GM12878 (cell line): ENCODE measurements around the gene SLC1A2. TPM values are rescaled to one million over a fixed set of nuclear protein-coding genes. Genes with fewer than 3 reads are reported as not detected.

Source experiments
- ATAC-seq: fragments of 200-7000 bp; cut with Tn5 transposase; 3 replicates; pipeline ENCODE4 v1.9.1; 2020; ENCODE audit warnings: mild to moderate bottlenecking, moderate library complexity
- BruUV-seq: library from RNA; stranded (reverse); fragments of 400-500 nt; replicated peaks from 2 replicates; lab custom pipeline; 2021; lab: Mats Ljungman, UMichigan
- CTCF ChIA-PET: fragments of 300-600 bp; sonication (Branson Sonifier 250); formaldehyde crosslinking; extraction: SDS; loops from one replicate; lab custom pipeline; 2021; ENCODE audit warnings: inconsistent platforms; lab: Yijun Ruan, JAX
- POLR2A ChIA-PET: fragments of 350-600 bp; formaldehyde crosslinking; extraction: SDS; loops from one replicate; lab custom pipeline; 2021; ENCODE audit warnings: inconsistent platforms; lab: Charles Lee
- RAD21 ChIA-PET: fragments of 300-600 bp; sonication (Branson Sonifier 250); formaldehyde crosslinking; loops from one replicate; lab custom pipeline; 2023; ENCODE audit warnings: antibody characterized with exemption; ENCODE audit not compliant: unreplicated experiment; lab: Charles Lee
- SMC1A ChIA-PET: fragments of 300-600 bp; sonication (Branson Sonifier 250); formaldehyde crosslinking; loops from one replicate; lab custom pipeline; 2023; ENCODE audit not compliant: unreplicated experiment, uncharacterized antibody; lab: Charles Lee
- DNase-seq: peaks from one replicate; pipeline ENCODE4 v3.0.0-alpha.2; 2011; ENCODE audit warnings: low read depth, low spot score
- FAIRE-seq: peaks from 3 replicates; lab custom pipeline; 2011; peaks lifted over from hg19 to GRCh38; lab: Jason Lieb, UNC
- H2AFZ ChIP-seq: 2 replicates; pipeline ENCODE4 v1.6.0; 2011; ENCODE audit warnings: low read depth, low read length, control low read depth; ENCODE audit not compliant: control insufficient read depth
- H3K27ac ChIP-seq: 2 replicates; pipeline ENCODE4 v1.5.1; 2011; ENCODE audit warnings: control low read depth; ENCODE audit not compliant: control insufficient read depth, insufficient read depth
- H3K27me3 ChIP-seq, 2 experiments: replicated peaks in 1 of 2; 2 replicates each; pipeline versions ENCODE4 v1.6.0 to v1.6.1; 2011; ENCODE audit warnings: low read length in 1 of 2; ENCODE audit not compliant: control insufficient read depth in 2 of 2, insufficient read depth in 2 of 2
- H3K36me3 ChIP-seq, 2 experiments: 2 replicates each; pipeline ENCODE4 v1.5.1; 2011; ENCODE audit warnings: low read length in 1 of 2; ENCODE audit not compliant: control insufficient read depth in 2 of 2, insufficient read depth in 2 of 2
- H3K4me1 ChIP-seq: 2 replicates; pipeline ENCODE4 v1.6.1; 2011; ENCODE audit warnings: mild to moderate bottlenecking, low read length, moderate library complexity, mixed read lengths; ENCODE audit not compliant: control insufficient read depth, insufficient read depth
- H3K4me2 ChIP-seq: 2 replicates; pipeline ENCODE4 v1.6.0; 2011; ENCODE audit warnings: control low read depth; ENCODE audit not compliant: control insufficient read depth, insufficient read depth
- H3K4me3 ChIP-seq: fragments of 200-600 bp; sonication (generic); 2 replicates; pipeline ENCODE4 v1.5.1; 2016
- H3K79me2 ChIP-seq: 2 replicates; pipeline ENCODE4 v1.6.0; 2011; ENCODE audit warnings: low read length; ENCODE audit not compliant: control insufficient read depth, insufficient read depth
- H3K9ac ChIP-seq: 2 replicates; pipeline ENCODE4 v1.8.0; 2011; ENCODE audit warnings: low read length, control low read depth, mixed read lengths; ENCODE audit not compliant: control insufficient read depth, insufficient read depth
- H3K9me3 ChIP-seq: replicated peaks from 3 replicates; pipeline ENCODE4 v1.5.1; 2011; ENCODE audit warnings: mild to moderate bottlenecking, low read length; ENCODE audit not compliant: control insufficient read depth, insufficient read depth
- H4K20me1 ChIP-seq: 2 replicates; pipeline ENCODE4 v1.6.0; 2011; ENCODE audit not compliant: control insufficient read depth, insufficient read depth
- ETV6 ChIP-seq, 2 experiments: fragments of 450-650 bp in 1 of 2; IDR thresholded peaks in 1 of 2; conservative IDR thresholded peaks in 1 of 2; 2 replicates each; pipeline ENCODE4 v1.6.1; 2014; ENCODE audit warnings: antibody characterized with exemption in 1 of 2, borderline replicate concordance in 1 of 2, low read depth in 1 of 2, mild to moderate bottlenecking in 1 of 2, moderate library complexity in 1 of 2
- GABPA ChIP-seq: IDR thresholded peaks from 2 replicates; pipeline ENCODE4 v1.6.1; 2014; ENCODE audit warnings: antibody characterized with exemption, low read depth, mild to moderate bottlenecking, inconsistent platforms
- HCFC1 ChIP-seq: fragments of 150-350 bp; IDR thresholded peaks from 2 replicates; pipeline ENCODE4 v1.6.1; 2014; ENCODE audit warnings: low read length
- HDAC6 ChIP-seq: fragments of 200-600 bp; sonication (generic); IDR thresholded peaks from one replicate; pipeline ENCODE4 v1.8.0; 2017; ENCODE audit warnings: antibody characterized with exemption; ENCODE audit not compliant: unreplicated experiment
- KAT2A ChIP-seq: conservative IDR thresholded peaks from 2 replicates; pipeline ENCODE4 v1.6.1; 2011; ENCODE audit warnings: low read depth, low read length; ENCODE audit not compliant: control insufficient read depth
- MTA2 ChIP-seq: fragments of 450-650 bp; IDR thresholded peaks from 2 replicates; pipeline ENCODE4 v1.6.1; 2016; ENCODE audit warnings: low read depth, mild to moderate bottlenecking, moderate library complexity
- MXI1 ChIP-seq: fragments of 150-350 bp; IDR thresholded peaks from 2 replicates; pipeline ENCODE4 v1.6.1; 2011; ENCODE audit warnings: low read depth, mild to moderate bottlenecking, inconsistent platforms, low read length, improper control_type of control experiment
- MYB ChIP-seq: fragments of 150-350 bp; IDR thresholded peaks from 2 replicates; pipeline ENCODE4 v1.6.1; 2014; ENCODE audit warnings: mild to moderate bottlenecking, low read depth, low read length, borderline replicate concordance
- NR2F1 ChIP-seq: fragments of 450-650 bp; conservative IDR thresholded peaks from 2 replicates; pipeline ENCODE4 v1.6.1; 2017; ENCODE audit warnings: mild to moderate bottlenecking
- STAT3 ChIP-seq: IDR thresholded peaks from 2 replicates; pipeline ENCODE4 v1.6.1; 2011; ENCODE audit warnings: low read depth, low read length, improper control_type of control experiment
- TCF12 ChIP-seq: IDR thresholded peaks from 2 replicates; pipeline ENCODE4 v1.6.1; 2011; ENCODE audit warnings: low read depth, mild to moderate bottlenecking, low read length
- WGBS: methylation state at CpG from one replicate; pipeline ENCODE4 v1.1.6; 2016; ENCODE audit warnings: low lambda C conversion rate; ENCODE audit not compliant: insufficient replicate concordance, insufficient coverage; ENCODE audit errors: missing lambda C conversion rate; 5-methylcytosine and 5-hydroxymethylcytosine counted together
- in situ Hi-C: fragments of 300-500 bp; cut with MboI; formaldehyde crosslinking; loops from 9 replicates; pipeline ENCODE4 v1.14.3; 2018; ENCODE audit warnings: mixed read lengths
- intact Hi-C: fragments of 100-400 bp; cut with micrococcal nuclease; formaldehyde crosslinking; loops from one replicate; pipeline ENCODE4 v1.14.2; 2022; ENCODE audit not compliant: unreplicated experiment
- polyA plus RNA-seq, 11 experiments: library from polyadenylated mRNA; depleted of rRNA in 4 of 11; unstranded in 6 of 11; stranded (reverse) in 5 of 11; fragments of >200 nt; fragmentation: Nextera tagmentation in 4 of 11; fragmentation: Illumina TruSeq in 1 of 11; extraction: Ambion mirVana in 4 of 11; extraction: Trizol in 1 of 11; gene quantifications; 1 replicate in 1 of 11; 2 replicates in 10 of 11; pipeline versions ENCODE4 v1.2.1 to v1.2.3, GENCODE V29; 2011 to 2016; ENCODE audit warnings: inconsistent platforms in 2 of 11, missing spikeins in 2 of 11, low read depth in 1 of 11
- total RNA-seq, 4 experiments: library from RNA; depleted of rRNA in 3 of 4; stranded (reverse); fragments of >200 nt in 3 of 4; fragmentation: Illumina TruSeq in 1 of 4; extraction: Trizol in 1 of 4; gene quantifications; 2 replicates each; pipeline versions ENCODE4 v1.2.1 to v1.2.3, GENCODE V29; 2013 to 2021
- TF ChIP-seq, protein P1 (sequence below): fragments of 450-650 bp; IDR thresholded peaks from 2 replicates; pipeline ENCODE4 v1.6.1; 2017; ENCODE audit warnings: antibody characterized with exemption, mild to moderate bottlenecking, moderate library complexity
- TF ChIP-seq, protein P2 (sequence below): fragments of 450-650 bp; IDR thresholded peaks from 2 replicates; pipeline ENCODE4 v1.6.1; 2017; ENCODE audit warnings: mild to moderate bottlenecking, moderate library complexity
- TF ChIP-seq, protein P3 (sequence below): fragments of 450-650 bp; IDR thresholded peaks from 2 replicates; pipeline ENCODE4 v1.6.1; 2016; ENCODE audit warnings: mild to moderate bottlenecking

The SLC1A2 gene
- total and polyA plus RNA-seq, 10 of the 15 experiments (the other 5 are each of a cell fraction or from before 2014, with no cell fraction given), result 0.01 to 0.84 (median 0.22) TPM; not detected in 1

DNA sequence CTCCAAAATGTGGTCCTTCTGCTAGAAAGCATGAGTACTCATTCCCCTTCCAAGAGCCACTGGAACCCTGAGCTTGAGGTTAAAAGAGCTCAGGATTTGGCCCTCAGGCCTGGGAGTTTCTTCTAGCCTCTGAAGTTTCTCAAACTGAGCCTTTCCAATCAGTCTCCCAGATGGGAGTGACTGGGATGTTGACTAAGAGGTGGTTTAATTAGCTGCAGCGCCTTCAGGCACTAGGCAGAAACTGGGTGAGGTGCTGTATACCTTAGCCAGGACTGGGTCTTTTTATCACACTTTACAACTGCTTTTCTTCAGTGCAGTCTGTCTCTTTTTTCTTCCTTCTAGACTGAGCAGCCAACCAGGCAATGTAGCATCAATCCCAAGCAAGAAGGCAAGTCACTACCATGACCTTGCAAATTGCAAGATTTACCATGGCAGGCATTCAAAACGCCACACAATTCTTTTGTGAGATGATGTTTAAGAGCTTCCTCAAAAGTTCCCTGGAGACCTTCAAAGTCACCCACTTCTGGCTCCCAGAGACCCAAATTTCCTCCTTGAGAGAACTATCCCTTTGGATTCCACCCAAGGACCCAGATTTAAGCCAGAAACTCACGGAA, 93.0 kb downstream of the SLC1A2 start:
- no peaks in the 10 kb centered on the region for H3K27me3 ChIP-seq
- POLR2A ChIA-PET, result interaction anchor here (1.2 kb wide), 1 partner anchor 9 kb away, joined by 3 read pairs; no protein-coding TSS in a partner anchor
- CTCF ChIA-PET, result interaction anchor here (1.6 kb wide), 1 partner anchor 10 kb away, joined by 4 read pairs; no protein-coding TSS in a partner anchor

More for the DNA sequence above, 93.0 kb downstream of the SLC1A2 start:
- Histone ChIP-seq H4K20me1 (no peaks in the 10 kb centered on the region), H3K36me3 (no peaks in the 10 kb centered on the region), H3K9me3 (no peaks in the 10 kb centered on the region), H2AFZ (no peak overlapping the region), H3K9ac (no peak overlapping the region), H3K4me2 (no peak overlapping the region), H3K4me3 (no peak overlapping the region), H3K4me1 (peaks cover 16% of the 10 kb centered on the region), H3K27ac (no peak overlapping the region), H3K79me2 (no peaks in the 10 kb centered on the region)
- ChIA-PET RAD21 (no interaction called here), SMC1A (interaction anchor here (1.1 to 2.5 kb wide), 2 partner anchors 8 to 32 kb away, joined by 4 to 14 read pairs; no protein-coding TSS in a partner anchor)
- FAIRE-seq, result no peak
- TF ChIP-seq MXI1 (no peak), KAT2A (no peak), HCFC1 (no peak), MYB (no peak), HDAC6 (no peak), NR2F1 (no peak), MTA2 (no peak), ETV6 (conservative IDR thresholded peaks at IDR 0.05 in 1 of 2, IDR thresholded peaks at IDR 0.05 in 1 of 2; ENCODE audit: borderline replicate concordance in 1 of 2, low read depth in 1 of 2) (no peak), TCF12 (no peak), GABPA (no peak), STAT3 (no peak)
- TF ChIP-seq, protein P1, sequence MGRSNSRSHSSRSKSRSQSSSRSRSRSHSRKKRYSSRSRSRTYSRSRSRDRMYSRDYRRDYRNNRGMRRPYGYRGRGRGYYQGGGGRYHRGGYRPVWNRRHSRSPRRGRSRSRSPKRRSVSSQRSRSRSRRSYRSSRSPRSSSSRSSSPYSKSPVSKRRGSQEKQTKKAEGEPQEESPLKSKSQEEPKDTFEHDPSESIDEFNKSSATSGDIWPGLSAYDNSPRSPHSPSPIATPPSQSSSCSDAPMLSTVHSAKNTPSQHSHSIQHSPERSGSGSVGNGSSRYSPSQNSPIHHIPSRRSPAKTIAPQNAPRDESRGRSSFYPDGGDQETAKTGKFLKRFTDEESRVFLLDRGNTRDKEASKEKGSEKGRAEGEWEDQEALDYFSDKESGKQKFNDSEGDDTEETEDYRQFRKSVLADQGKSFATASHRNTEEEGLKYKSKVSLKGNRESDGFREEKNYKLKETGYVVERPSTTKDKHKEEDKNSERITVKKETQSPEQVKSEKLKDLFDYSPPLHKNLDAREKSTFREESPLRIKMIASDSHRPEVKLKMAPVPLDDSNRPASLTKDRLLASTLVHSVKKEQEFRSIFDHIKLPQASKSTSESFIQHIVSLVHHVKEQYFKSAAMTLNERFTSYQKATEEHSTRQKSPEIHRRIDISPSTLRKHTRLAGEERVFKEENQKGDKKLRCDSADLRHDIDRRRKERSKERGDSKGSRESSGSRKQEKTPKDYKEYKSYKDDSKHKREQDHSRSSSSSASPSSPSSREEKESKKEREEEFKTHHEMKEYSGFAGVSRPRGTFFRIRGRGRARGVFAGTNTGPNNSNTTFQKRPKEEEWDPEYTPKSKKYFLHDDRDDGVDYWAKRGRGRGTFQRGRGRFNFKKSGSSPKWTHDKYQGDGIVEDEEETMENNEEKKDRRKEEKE, result no peak
- TF ChIP-seq, protein P2, sequence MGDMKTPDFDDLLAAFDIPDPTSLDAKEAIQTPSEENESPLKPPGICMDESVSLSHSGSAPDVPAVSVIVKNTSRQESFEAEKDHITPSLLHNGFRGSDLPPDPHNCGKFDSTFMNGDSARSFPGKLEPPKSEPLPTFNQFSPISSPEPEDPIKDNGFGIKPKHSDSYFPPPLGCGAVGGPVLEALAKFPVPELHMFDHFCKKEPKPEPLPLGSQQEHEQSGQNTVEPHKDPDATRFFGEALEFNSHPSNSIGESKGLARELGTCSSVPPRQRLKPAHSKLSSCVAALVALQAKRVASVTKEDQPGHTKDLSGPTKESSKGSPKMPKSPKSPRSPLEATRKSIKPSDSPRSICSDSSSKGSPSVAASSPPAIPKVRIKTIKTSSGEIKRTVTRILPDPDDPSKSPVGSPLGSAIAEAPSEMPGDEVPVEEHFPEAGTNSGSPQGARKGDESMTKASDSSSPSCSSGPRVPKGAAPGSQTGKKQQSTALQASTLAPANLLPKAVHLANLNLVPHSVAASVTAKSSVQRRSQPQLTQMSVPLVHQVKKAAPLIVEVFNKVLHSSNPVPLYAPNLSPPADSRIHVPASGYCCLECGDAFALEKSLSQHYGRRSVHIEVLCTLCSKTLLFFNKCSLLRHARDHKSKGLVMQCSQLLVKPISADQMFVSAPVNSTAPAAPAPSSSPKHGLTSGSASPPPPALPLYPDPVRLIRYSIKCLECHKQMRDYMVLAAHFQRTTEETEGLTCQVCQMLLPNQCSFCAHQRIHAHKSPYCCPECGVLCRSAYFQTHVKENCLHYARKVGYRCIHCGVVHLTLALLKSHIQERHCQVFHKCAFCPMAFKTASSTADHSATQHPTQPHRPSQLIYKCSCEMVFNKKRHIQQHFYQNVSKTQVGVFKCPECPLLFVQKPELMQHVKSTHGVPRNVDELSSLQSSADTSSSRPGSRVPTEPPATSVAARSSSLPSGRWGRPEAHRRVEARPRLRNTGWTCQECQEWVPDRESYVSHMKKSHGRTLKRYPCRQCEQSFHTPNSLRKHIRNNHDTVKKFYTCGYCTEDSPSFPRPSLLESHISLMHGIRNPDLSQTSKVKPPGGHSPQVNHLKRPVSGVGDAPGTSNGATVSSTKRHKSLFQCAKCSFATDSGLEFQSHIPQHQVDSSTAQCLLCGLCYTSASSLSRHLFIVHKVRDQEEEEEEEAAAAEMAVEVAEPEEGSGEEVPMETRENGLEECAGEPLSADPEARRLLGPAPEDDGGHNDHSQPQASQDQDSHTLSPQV, result no peak
- TF ChIP-seq, protein P3, sequence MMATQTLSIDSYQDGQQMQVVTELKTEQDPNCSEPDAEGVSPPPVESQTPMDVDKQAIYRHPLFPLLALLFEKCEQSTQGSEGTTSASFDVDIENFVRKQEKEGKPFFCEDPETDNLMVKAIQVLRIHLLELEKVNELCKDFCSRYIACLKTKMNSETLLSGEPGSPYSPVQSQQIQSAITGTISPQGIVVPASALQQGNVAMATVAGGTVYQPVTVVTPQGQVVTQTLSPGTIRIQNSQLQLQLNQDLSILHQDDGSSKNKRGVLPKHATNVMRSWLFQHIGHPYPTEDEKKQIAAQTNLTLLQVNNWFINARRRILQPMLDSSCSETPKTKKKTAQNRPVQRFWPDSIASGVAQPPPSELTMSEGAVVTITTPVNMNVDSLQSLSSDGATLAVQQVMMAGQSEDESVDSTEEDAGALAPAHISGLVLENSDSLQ, result no peak
- 97% methylated on average over 3 of the region's 3 CpGs for WGBS
- BruUV-seq, result no TSS peak
- ATAC-seq, result no peak
- in situ Hi-C loops, result no loop called here
- intact Hi-C loops, result no loop called here
- no peak for DNase-seq
